K562 (cell line): ENCODE data around the gene UBA7. TPM values are rescaled to one million over a fixed set of nuclear protein-coding genes. Genes with fewer than 3 reads are reported as not detected.
A peak's percentile ranks its signal among the peaks of the same experiment; 100 is the strongest.

Experiments used
- ATAC-seq: fragments of 200-7000 bp; cut with Tn5 transposase; 3 replicates; pipeline ENCODE4 v1.9.1; 2020; ENCODE audit warnings: moderate library complexity
- BruUV-seq: library from RNA; stranded (reverse); fragments of 400-500 nt; replicated peaks from 2 replicates; lab custom pipeline; 2021; lab: Mats Ljungman, UMichigan
- CTCF ChIA-PET: fragments of 300-600 bp; formaldehyde crosslinking; extraction: SDS; loops from one replicate; lab custom pipeline; 2021; ENCODE audit warnings: low intra/inter-chr PET ratio; lab: Yijun Ruan, JAX
- POLR2A ChIA-PET: fragments of 300-600, 350-650 bp; sonication (Branson Sonifier 250); formaldehyde crosslinking; extraction: SDS; loops from one replicate; lab custom pipeline; 2021; ENCODE audit warnings: antibody characterized with exemption, inconsistent platforms; lab: Yijun Ruan, JAX
- DNase-seq, 4 experiments: peaks; one replicate each; pipeline versions ENCODE4 v3.0.0 to v3.0.0-alpha.2; 2011 to 2018; ENCODE audit warnings: low spot score in 3 of 4, mixed read lengths in 3 of 4; ENCODE audit errors: extremely low read depth in 1 of 4
- FAIRE-seq: peaks from 2 replicates; lab custom pipeline; 2011; peaks lifted over from hg19 to GRCh38; lab: Jason Lieb, UNC
- H2AFZ ChIP-seq: 2 replicates; pipeline ENCODE4 v1.6.0; 2011; ENCODE audit warnings: low read depth, low read length, control low read depth, inconsistent platforms
- H3K27ac ChIP-seq: fragments of 200-600 bp; 3 replicates; pipeline ENCODE4 v1.8.0; 2011; ENCODE audit warnings: low read depth, mild to moderate bottlenecking, control low read depth, inconsistent platforms, low read length, moderate library complexity, mixed read lengths; ENCODE audit errors: extremely low read depth
- H3K27me3 ChIP-seq, 2 experiments: fragments of 300-600 bp in 1 of 2; 2 replicates in 1 of 2; 3 replicates in 1 of 2; pipeline versions ENCODE4 v1.6.0 to v1.8.0; 2011; ENCODE audit warnings: inconsistent platforms in 2 of 2, low read length in 2 of 2, mild to moderate bottlenecking in 1 of 2, mixed read lengths in 1 of 2, moderate library complexity in 1 of 2; ENCODE audit not compliant: control insufficient read depth in 2 of 2, insufficient read depth in 2 of 2
- H3K36me3 ChIP-seq: fragments of 300-600 bp; 3 replicates; pipeline ENCODE4 v1.8.0; 2011; ENCODE audit warnings: mild to moderate bottlenecking, low read length, inconsistent platforms; ENCODE audit not compliant: control insufficient read depth, insufficient read depth
- H3K4me1 ChIP-seq, 2 experiments: fragments of 200-600 bp in 1 of 2; replicated peaks in 1 of 2; 2 replicates in 1 of 2; 3 replicates in 1 of 2; pipeline versions ENCODE4 v1.5.1 to v1.8.0; 2011; ENCODE audit warnings: inconsistent platforms in 2 of 2, low read length in 2 of 2, mild to moderate bottlenecking in 1 of 2, mixed read lengths in 1 of 2, moderate library complexity in 1 of 2; ENCODE audit not compliant: control insufficient read depth in 2 of 2, insufficient read depth in 2 of 2
- H3K4me2 ChIP-seq: 2 replicates; pipeline ENCODE4 v1.6.1; 2011; ENCODE audit warnings: low read length, control low read depth, inconsistent platforms, mixed read lengths; ENCODE audit not compliant: insufficient read depth
- H3K4me3 ChIP-seq: fragments of 200-600 bp; sonication (generic), shearing (Covaris generic); 2 replicates; pipeline ENCODE4 v1.5.1; 2016; ENCODE audit warnings: control low read depth, inconsistent platforms
- H3K79me2 ChIP-seq: fragments of 200-600 bp; 3 replicates; pipeline ENCODE4 v1.8.0; 2011; ENCODE audit warnings: low read length, inconsistent platforms; ENCODE audit not compliant: control insufficient read depth, insufficient read depth
- H3K9ac ChIP-seq, 2 experiments: 2 replicates each; pipeline versions ENCODE4 v1.6.0 to v1.6.1; 2011; ENCODE audit warnings: low read depth in 2 of 2, low read length in 2 of 2, control low read depth in 1 of 2, inconsistent platforms in 1 of 2, mild to moderate bottlenecking in 1 of 2, mixed read lengths in 1 of 2; ENCODE audit not compliant: insufficient read depth in 1 of 2
- H3K9me1 ChIP-seq: one replicate; pipeline ENCODE4 v1.6.0; 2011; ENCODE audit warnings: inconsistent platforms, mild to moderate bottlenecking, low read length, moderate library complexity; ENCODE audit not compliant: control insufficient read depth, insufficient read depth
- H3K9me3 ChIP-seq: replicated peaks from 2 replicates; pipeline ENCODE4 v1.5.1; 2011; ENCODE audit warnings: low read depth, low read length, inconsistent platforms; ENCODE audit not compliant: control insufficient read depth, insufficient read depth
- H4K20me1 ChIP-seq: replicated peaks from 2 replicates; pipeline ENCODE4 v1.6.1; 2011; ENCODE audit warnings: low read length, inconsistent platforms, mixed read lengths; ENCODE audit not compliant: control insufficient read depth, insufficient read depth
- ELF1 ChIP-seq: fragments of 200-800 bp; sonication (Bioruptor generic); IDR thresholded peaks from 2 replicates; pipeline ENCODE4 v1.6.1; 2016; ENCODE audit warnings: missing genetic modification characterization, missing compliant biosample characterization
- MCM7 ChIP-seq, 2 experiments: fragments of 450-650 bp; IDR thresholded peaks; 2 replicates each; pipeline ENCODE4 v1.6.1; 2016 to 2018
- MIER1 ChIP-seq: fragments of 450-650 bp; IDR thresholded peaks from 2 replicates; pipeline ENCODE4 v1.6.1; 2016; ENCODE audit warnings: antibody characterized with exemption, mild to moderate bottlenecking, low read depth
- PHB2 ChIP-seq: fragments of 450-650 bp; IDR thresholded peaks from 2 replicates; pipeline ENCODE4 v1.6.1; 2017; ENCODE audit warnings: low read depth
- STAT5A ChIP-seq: IDR thresholded peaks from 2 replicates; pipeline ENCODE4 v1.6.1; 2012; ENCODE audit warnings: low read length, inconsistent platforms, borderline replicate concordance
- ZNF3 ChIP-seq: fragments of 250-450 bp; sonication (Bioruptor Pico); IDR thresholded peaks from 2 replicates; pipeline ENCODE4 v1.5.0; 2021; ENCODE audit warnings: mild to moderate bottlenecking, moderate library complexity
- WGBS: fragments of 100-300 bp; shearing (Covaris generic); methylation state at CpG from one replicate; pipeline ENCODE4 v1.1.6; 2016; ENCODE audit warnings: low coverage, mixed read lengths; ENCODE audit not compliant: insufficient coverage; ENCODE audit errors: missing lambda C conversion rate; 5-methylcytosine and 5-hydroxymethylcytosine counted together
- in situ Hi-C: fragments of 300-500 bp; cut with MboI; formaldehyde crosslinking; loops from 4 replicates; pipeline ENCODE4 v1.15.0; 2018; ENCODE audit warnings: inconsistent platforms, mixed read lengths
- intact Hi-C: fragments of 100-400 bp; cut with micrococcal nuclease; formaldehyde crosslinking; loops from 2 replicates; pipeline ENCODE4 v1.14.2; 2022
- polyA plus RNA-seq, 8 experiments: library from polyadenylated mRNA; depleted of rRNA in 4 of 8; stranded (reverse) in 5 of 8; unstranded in 3 of 8; fragments of >200 nt; fragmentation: Nextera tagmentation in 2 of 8; fragmentation: Illumina TruSeq in 1 of 8; extraction: Ambion mirVana in 2 of 8; extraction: Trizol in 1 of 8; gene quantifications; 2 replicates each; pipeline versions ENCODE4 v1.2.1 to v1.2.3, GENCODE V29; 2011 to 2014; ENCODE audit warnings: inconsistent platforms in 1 of 8, missing spikeins in 1 of 8
- total RNA-seq, 7 experiments: library from RNA; depleted of rRNA in 6 of 7; stranded (reverse); fragments of >200 nt in 6 of 7; fragmentation: Illumina TruSeq in 2 of 7; extraction: Trizol in 2 of 7; gene quantifications; 2 replicates each; pipeline versions ENCODE4 v1.2.1 to v1.2.3, GENCODE V29; 2011 to 2021; ENCODE audit warnings: low replicate concordance in 1 of 7

Gene UBA7
- total and polyA plus RNA-seq, 9 of the 15 experiments (the other 6 are each of a cell fraction or from before 2014, with no cell fraction given), result 0.17 to 3.3 (median 2.0) TPM

- Histone ChIP-seq H2AFZ (peak overlapping the region; percentile 82; the same call in 1 of the 2 replicates), H3K4me3 (no peak overlapping the region), H3K9me3 (no peaks in the 10 kb centered on the region), H3K9ac (peak overlapping the region in 1 of 2 experiments; percentile 76; a peak in 2 of 4 replicates), H3K4me1 (peaks cover 12 to 23% of the 10 kb centered on the region in 2 experiments; a peak in 4 of 5 replicates), H4K20me1 (no peaks in the 10 kb centered on the region), H3K4me2 (peak overlapping the region; percentile 74; the same call in 1 of the 2 replicates), H3K79me2 (peaks cover 40% of the 10 kb centered on the region), H3K9me1 (no peaks in the 10 kb centered on the region), H3K36me3 (peaks cover 14% of the 10 kb centered on the region; the same call in 2 of the 3 replicates), H3K27me3 (no peaks in the 10 kb centered on the region), H3K27ac (peak overlapping the region; percentile 91; the same call in 2 of the 3 replicates)
- CTCF ChIA-PET, result no interaction called here
- ATAC-seq, result no peak
- intact Hi-C loops (no loop called here), in situ Hi-C loops (no loop called here)
- no TSS peak for BruUV-seq
- 57% methylated on average over 3 of the region's 5 CpGs for WGBS
- TF ChIP-seq MIER1 (no peak), MCM7 (IDR thresholded peaks at IDR 0.05) (no peak)
- DNase-seq, result no peak
- POLR2A ChIA-PET, result interaction anchor here (0.6 to 2.8 kb wide), 5 partner anchors 16 to 415 kb away, joined by 3 to 16 read pairs (median 3); partner anchors contain the start of gene INKA1
- no peak for FAIRE-seq
Measured at GRCh38 chr3:49787536-49787935, 26.2 kb downstream of the UBA7 start.

GRCh38 chr3:49787182-49787464, 26.6 kb downstream of the UBA7 start:
- no peaks in the 10 kb centered on the region for H3K9me3 ChIP-seq
- peak overlapping the region; percentile 84; the same call in 1 of the 2 replicates for H3K4me3 ChIP-seq
- in situ Hi-C loops (no loop called here), intact Hi-C loops (no loop called here)
- no peak for ATAC-seq
- peak overlapping the region; percentile 76 to 93 for H3K9ac ChIP-seq
- H3K4me2 ChIP-seq, result peak overlapping the region; percentile 74
- TF ChIP-seq PHB2 (no peak), ZNF3 (CRISPR knock-in tag) (no peak), STAT5A (no peak), ELF1 (tag) (peak; percentile 36; the same call in 1 of the 2 replicates)
- no peak for FAIRE-seq
- ChIA-PET POLR2A (interaction anchor here (0.8 to 2.8 kb wide), 4 partner anchors 16 to 416 kb away, joined by 3 to 16 read pairs (median 4); partner anchors contain the start of gene INKA1), CTCF (no interaction called here)
- H4K20me1 ChIP-seq, result no peaks in the 10 kb centered on the region
- TSS peak; percentile 96 for BruUV-seq
- H3K36me3 ChIP-seq, result peaks cover 18% of the 10 kb centered on the region; the same call in 2 of the 3 replicates
- WGBS, result 54% methylated on average over 2 of the region's 3 CpGs
- H3K27me3 ChIP-seq, result no peaks in the 10 kb centered on the region
- H3K79me2 ChIP-seq, result peaks cover 43% of the 10 kb centered on the region
- H3K27ac ChIP-seq, result peak overlapping the region; percentile 91
- H3K4me1 ChIP-seq, result peaks cover 12 to 23% of the 10 kb centered on the region in 2 experiments; a peak in 4 of 5 replicates
- H2AFZ ChIP-seq, result peak overlapping the region; percentile 82
- DNase-seq, result peak in 1 of 4 experiments; percentile 37
- no peaks in the 10 kb centered on the region for H3K9me1 ChIP-seq
